ENCODE data around the gene CEND1.
"Not testable (repeated sequence)": the region's sequence is repeated elsewhere in the genome, so short reads cannot be mapped to it uniquely, and the experiment has no call there.

CEND1 gene

DNA sequence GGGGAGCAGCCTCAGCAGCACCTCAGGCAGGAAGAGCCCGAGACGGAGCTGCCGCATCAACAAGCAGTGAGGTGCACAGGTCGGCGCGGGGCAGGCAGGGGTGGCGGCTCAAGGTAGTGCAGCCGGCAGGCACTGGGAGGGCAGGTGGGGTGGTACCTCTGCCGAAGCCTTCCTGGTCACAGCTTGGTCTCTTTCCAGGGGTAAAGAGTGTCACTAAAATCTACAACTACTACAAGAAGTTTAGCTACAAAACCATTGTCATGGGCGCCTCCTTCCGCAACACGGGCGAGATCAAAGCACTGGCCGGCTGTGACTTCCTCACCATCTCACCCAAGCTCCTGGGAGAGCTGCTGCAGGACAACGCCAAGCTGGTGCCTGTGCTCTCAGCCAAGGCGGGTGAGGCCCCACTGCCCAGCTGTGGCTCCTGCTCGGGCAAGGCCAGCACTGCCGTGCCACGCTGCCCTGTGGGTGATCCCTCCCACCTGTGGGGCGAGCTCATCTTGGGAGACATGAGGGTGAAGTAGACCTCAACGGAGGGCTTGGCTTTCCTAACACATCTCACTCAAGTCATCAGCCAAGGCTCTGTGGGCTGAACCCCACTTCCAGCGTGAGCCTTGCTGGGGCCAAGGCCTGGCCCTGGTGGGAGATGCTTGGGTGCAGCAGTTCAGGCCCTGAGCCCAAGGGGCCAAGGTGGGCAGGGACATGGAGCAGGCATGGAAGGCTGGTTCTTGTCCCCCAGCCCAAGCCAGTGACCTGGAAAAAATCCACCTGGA, 26.2 kb downstream of the CEND1 start:
- no peak for DNase-seq (ENCODE audit: low read depth)

DNA sequence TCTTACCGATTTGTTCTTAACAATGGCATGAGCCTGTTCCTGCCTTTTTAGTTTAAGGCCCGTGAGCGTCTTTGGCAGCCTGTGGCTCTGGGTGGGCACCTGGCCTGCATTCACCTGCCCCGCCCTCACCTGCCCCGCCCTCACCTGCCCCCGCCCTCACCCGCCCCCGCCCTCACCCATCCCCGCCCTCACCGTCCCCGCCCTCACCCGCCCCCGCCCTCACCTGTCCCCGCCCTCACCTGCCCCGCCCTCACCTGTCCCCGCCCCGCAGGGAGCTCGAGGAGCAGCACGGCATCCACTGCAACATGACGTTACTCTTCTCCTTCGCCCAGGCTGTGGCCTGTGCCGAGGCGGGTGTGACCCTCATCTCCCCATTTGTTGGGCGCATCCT, 26.8 kb downstream of the CEND1 start:
- DNase-seq (ENCODE audit: low read depth) = no peak

DNA sequence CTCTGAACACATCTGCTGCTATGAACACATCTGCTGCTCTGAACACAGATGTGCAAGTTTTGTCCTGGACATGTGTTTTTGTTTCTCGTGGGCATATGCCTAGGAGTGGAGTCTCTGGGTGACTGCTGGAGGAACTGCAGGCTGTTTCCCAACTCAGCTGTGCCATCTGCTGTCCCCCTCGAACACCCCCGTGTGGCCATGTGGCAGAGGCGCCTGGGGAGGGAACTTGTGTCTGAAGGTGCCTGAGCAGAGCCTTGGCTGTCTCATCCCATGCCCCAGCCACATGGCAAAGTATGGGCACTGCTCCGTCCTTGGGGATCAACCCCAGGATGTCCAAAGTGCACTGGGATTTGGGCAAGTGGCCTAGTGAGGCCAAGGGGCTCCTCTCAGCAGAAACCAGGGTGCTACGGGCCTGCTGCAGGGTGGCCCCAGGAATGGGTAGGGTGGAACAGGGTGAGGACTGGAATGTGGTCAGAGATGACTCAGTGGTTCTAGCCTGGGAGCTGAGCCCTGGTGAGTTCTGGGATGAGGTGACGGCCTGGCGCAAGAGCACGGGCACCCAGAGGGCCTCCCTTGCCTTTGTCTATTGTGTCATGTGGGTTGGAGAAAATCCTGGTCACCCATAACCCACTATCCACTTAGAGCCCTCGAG, 27.3 kb downstream of the CEND1 start:
- peak; percentile 83 for DNase-seq (ENCODE audit: low read depth)

DNA sequence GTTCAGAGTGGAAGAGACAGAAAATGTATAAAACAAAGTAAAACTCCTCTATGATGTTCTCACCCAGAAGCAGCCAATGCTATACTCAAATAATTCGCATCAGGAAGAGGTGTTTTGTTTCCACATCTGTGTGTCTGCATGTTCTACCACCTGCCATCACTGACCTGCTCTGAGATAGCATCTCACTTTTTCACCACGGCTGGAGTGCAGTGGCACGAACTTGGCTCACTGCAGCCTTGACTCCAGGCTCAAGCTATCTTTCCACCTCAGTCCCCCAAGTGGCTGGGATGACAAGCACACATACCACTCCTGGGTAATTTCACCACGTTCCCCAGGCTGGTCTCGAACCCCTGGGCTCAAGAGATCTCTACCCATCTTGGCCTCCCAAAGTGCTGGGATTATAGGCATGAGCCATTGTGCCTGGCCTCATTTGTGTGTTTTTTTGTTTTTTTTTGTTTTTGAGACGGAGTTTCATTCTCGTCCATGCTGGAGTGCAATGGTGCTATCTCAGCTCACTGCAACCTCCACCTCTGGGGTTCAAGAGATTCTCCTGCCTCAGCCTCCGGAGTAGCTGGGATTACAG, 28.3 kb downstream of the CEND1 start:
- DNase-seq (ENCODE audit: low read depth) = no peak

DNA sequence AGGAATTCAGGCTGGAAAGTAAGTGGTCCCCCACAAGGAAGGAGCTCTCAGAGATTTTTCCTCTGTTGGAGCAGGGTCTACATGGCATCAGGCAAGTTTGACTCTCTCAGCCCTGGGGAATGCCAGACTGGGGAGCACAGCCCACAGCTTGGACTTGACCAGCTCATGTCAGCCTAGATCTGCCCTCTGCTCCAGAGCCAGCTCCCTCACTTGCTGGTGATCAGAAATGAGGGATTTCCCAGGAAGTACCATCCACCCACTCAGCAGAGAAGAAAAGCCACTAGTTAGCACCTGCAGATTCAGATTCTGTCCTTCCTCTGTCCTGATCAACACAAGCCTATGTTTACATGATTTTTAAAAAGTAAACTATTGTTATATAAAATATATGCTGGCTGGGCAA, 29.7 kb downstream of the CEND1 start:
- no peak for DNase-seq (ENCODE audit: low read depth)

DNA sequence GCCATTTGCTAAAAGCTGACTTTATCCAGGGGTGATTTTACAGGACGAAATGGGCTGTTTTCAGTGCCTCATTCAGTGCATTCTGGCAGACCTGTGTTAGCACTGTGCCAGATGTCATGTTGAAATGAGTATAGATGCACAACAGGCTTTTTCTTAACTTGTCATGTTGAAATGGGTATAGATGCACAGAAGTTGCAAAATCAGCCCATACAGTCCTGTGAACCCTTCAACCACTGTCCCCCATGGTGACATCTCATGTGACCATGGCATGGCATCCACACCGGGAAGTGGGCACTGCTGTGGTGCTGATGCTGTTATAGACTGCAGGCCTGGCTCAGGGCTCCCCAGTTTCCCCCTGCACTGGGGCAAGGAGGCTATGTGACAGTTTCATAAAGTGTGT, 40.2 kb downstream of the CEND1 start:
- DNase-seq (ENCODE audit: low read depth) = no peak

- no peak for DNase-seq (ENCODE audit: low read depth)
Observed at GRCh38 chr11:748007-748359, 41.9 kb downstream of the CEND1 start.

- no peak for DNase-seq (ENCODE audit: low read depth)
Observed at GRCh38 chr11:747158-748006, 42.5 kb downstream of the CEND1 start, which contains the start of gene TALDO1. TALDO1 (plus strand) TSS chr11:747464; CDS start chr11:747482, 18 bp downstream.

DNA sequence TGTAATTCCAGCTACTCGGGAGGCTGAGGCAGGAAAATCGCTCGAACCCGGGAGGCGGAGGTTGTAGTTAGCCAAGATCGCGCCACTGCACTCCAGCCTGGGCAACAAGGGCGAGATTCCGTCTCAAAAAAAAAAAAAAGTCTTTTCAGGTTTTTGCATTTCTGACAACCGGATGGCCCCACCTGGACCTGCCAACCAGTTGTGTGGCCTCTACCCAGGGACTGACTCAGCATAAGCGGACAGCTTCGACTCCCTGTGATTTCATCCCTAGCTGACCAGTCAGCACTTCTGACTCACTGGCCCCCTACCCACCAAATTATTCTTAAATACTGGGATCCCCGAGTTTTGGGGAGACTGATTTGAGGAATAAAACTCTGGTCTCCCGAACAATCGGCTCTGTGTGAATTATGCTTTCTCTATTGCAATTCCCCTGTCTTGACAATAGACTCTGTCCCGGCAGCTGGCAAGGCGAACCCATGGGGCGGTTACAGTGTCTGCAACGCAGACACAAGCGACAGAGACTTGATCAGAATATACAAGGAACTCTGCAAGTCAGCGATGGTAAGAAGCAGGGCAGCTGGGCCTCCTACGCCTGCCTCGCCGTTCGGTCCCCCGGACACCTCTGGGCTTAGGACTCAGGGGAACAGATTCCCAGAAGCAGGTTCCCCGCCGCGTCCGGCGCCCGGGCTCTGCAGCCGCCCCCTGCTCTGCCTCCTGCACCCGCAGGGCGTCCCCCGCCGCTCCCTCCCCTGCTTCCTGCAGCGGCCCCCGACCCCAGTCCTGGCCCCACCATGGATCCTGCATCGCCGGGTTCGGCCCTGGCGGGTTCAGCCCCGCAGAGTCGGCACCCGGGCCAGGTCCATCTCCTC, 43.4 kb downstream of the CEND1 start:
- no peak for DNase-seq (ENCODE audit: low read depth)

DNA sequence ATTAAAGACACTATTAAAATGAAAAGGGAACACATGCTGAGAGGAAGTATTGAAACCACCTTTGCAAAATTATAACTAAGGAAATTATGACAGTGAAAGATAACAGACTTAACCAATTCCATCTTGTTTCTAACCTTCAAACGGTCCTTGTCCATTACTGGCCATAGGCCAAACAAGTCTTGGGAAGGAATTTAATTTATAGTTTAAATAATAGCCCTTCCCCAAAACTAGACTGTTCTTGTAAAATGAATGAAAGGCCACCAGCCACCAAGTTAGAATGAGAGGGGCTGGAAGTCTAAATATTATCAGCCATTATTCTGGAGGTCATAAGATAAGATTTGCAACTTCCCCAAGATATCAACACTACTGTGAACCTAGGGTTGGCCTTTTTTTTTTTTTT, 44.5 kb downstream of the CEND1 start:
- no peak for DNase-seq (ENCODE audit: low read depth)

- DNase-seq (ENCODE audit: low read depth) = no peak
Observed at GRCh38 chr11:742571-743201, 47.2 kb downstream of the CEND1 start.

- no peak for DNase-seq (ENCODE audit: low read depth)
Observed at GRCh38 chr11:742156-742546, 47.7 kb downstream of the CEND1 start.

DNA sequence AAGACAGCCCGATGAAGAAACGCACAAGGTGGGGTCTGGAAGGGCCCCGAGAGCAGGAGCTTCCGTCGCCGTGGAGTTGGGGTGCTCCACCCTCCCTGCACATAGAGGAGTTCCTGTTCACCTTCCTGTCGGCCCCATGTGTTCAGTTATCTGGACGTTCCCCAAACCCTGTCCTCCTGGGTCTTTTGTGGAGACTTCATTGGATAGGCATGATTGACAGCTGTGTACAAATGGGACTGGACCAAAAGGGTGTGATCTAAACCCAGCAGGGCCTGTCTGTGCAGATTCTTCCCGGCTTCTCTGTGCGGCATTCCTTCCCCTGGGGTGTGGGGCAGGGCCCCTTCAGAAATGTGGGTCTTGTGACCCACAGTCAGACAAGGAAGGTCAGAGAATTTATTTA, 52.0 kb downstream of the CEND1 start:
- not testable (repeated sequence) for DNase-seq (ENCODE audit: low read depth)

- no peak for DNase-seq (ENCODE audit: low read depth)
Observed at GRCh38 chr11:737366-737765, 52.5 kb downstream of the CEND1 start.

Measured in GM04503 (cell line).